PFSK-1 (cell line): ENCODE measurements around the gene UNC80.

Experiments used
- FOXP2 ChIP-seq: optimal IDR thresholded peaks from 2 replicates; pipeline ENCODE3; 2011; ENCODE audit warnings: borderline replicate concordance, control low read depth, inconsistent platforms; ENCODE audit not compliant: insufficient read depth; ENCODE audit errors: extremely low read length, extremely low read depth
- POLR2AphosphoS5 ChIP-seq: IDR thresholded peaks from 2 replicates; pipeline ENCODE4 v1.6.1; 2012; ENCODE audit warnings: low read depth, mild to moderate bottlenecking, control low read depth, low read length, moderate library complexity
- REST ChIP-seq, 2 experiments: IDR thresholded peaks; 2 replicates each; pipeline versions ENCODE4 v1.6.1 to v1.8.0; 2011 to 2012; ENCODE audit warnings: low read depth in 2 of 2, low read length in 2 of 2, control low read depth in 1 of 2, inconsistent platforms in 1 of 2, mild to moderate bottlenecking in 1 of 2, moderate library complexity in 1 of 2; ENCODE audit not compliant: insufficient read depth in 1 of 2
- SIN3A ChIP-seq: IDR thresholded peaks from 2 replicates; pipeline ENCODE4 v1.6.1; 2012; ENCODE audit warnings: mild to moderate bottlenecking, low read length, moderate library complexity, borderline replicate concordance; ENCODE audit not compliant: insufficient read depth
- TAF1 ChIP-seq: IDR thresholded peaks from 2 replicates; pipeline ENCODE4 v1.6.1; 2012; ENCODE audit warnings: low read length, control low read depth, borderline replicate concordance; ENCODE audit not compliant: insufficient read depth

The UNC80 gene

GRCh38 chr2:209840434-209840833 lies 68.8 kb downstream of the UNC80 start:
- TF ChIP-seq REST (IDR thresholded peaks at IDR 0.05; ENCODE audit: insufficient read depth in 1 of 2, low read depth in 2 of 2, low read length in 2 of 2) (no peak), SIN3A (no peak), FOXP2 (no peak), TAF1 (no peak), POLR2AphosphoS5 (no peak)

GRCh38 chr2:209845666-209846065 lies 74.0 kb downstream of the UNC80 start:
- TF ChIP-seq REST (IDR thresholded peaks at IDR 0.05; ENCODE audit: insufficient read depth in 1 of 2, low read depth in 2 of 2, low read length in 2 of 2) (no peak), POLR2AphosphoS5 (no peak), SIN3A (no peak), FOXP2 (no peak), TAF1 (no peak)

GRCh38 chr2:209864716-209865295 lies 93.2 kb downstream of the UNC80 start:
- TF ChIP-seq REST (IDR thresholded peaks at IDR 0.05; ENCODE audit: insufficient read depth in 1 of 2, low read depth in 2 of 2, low read length in 2 of 2) (no peak), POLR2AphosphoS5 (no peak)

- TF ChIP-seq TAF1 (no peak), POLR2AphosphoS5 (no peak), SIN3A (no peak), FOXP2 (no peak), REST (IDR thresholded peaks at IDR 0.05; ENCODE audit: insufficient read depth in 1 of 2, low read depth in 2 of 2, low read length in 2 of 2) (no peak)
Measured at GRCh38 chr2:209868271-209868994, 96.8 kb downstream of the UNC80 start.

GRCh38 chr2:209870067-209870466 lies 98.4 kb downstream of the UNC80 start:
- TF ChIP-seq SIN3A, result no peak
- no peak for TF ChIP-seq TAF1
- no peak for TF ChIP-seq REST (IDR thresholded peaks at IDR 0.05; ENCODE audit: insufficient read depth in 1 of 2, low read depth in 2 of 2, low read length in 2 of 2)
- TF ChIP-seq FOXP2, result no peak
- no peak for TF ChIP-seq POLR2AphosphoS5
